ELR (cell line): ENCODE measurements around the gene KCNQ4.

Source experiments
- DNase-seq: peaks from one replicate; pipeline ENCODE4 v3.0.0-alpha.2; 2015; ENCODE audit warnings: low read depth

KCNQ4 gene

DNA sequence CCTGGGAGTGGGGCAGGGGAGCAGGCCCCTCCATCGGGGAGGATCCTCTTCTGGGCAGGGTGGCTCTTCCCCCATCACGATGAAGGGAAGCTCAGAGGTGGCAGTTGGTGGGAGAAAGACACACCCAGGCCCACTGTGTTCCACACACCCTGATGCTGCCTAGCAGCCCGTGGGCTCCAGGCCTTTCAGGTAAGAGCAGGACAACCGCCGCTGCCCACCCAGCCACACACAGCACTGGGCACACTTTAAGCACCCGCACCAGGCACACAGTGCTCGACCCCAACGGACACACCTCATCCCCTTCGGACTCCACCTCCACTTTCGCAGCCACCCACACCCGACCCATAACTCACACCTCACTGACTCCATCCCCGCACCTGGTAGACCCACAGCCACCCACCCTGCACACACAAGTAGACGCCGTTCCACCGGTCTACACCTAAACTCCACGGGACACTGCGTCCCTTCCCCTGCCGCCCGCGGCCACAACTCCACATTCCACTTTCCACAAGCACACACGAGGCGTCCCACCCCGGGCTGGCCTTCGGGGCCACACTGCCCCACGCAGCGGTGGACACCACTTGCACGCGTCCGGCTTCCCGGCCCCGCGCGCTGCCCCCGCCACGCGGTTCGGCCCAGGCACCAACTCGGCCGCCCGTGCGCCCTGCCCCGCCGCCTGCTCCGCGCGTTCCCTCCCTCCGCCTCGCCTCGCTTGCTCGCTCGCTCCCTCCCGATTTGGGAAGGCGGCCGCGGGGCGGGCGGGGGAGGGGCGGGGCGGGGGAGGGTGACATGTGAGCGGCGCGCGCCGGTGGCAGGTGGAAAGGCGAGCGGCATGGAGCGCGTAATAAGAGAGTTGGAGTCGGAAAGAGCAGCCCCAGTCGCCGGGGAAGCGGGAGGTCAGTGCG lies at the start of gene KCNQ4:
Gene KCNQ4 (plus strand): TSS at position 787 of the 905 bp plus-strand sequence. CDS start 307 bp downstream, outside the sequence.
- DNase-seq, result peak; percentile 37

DNA sequence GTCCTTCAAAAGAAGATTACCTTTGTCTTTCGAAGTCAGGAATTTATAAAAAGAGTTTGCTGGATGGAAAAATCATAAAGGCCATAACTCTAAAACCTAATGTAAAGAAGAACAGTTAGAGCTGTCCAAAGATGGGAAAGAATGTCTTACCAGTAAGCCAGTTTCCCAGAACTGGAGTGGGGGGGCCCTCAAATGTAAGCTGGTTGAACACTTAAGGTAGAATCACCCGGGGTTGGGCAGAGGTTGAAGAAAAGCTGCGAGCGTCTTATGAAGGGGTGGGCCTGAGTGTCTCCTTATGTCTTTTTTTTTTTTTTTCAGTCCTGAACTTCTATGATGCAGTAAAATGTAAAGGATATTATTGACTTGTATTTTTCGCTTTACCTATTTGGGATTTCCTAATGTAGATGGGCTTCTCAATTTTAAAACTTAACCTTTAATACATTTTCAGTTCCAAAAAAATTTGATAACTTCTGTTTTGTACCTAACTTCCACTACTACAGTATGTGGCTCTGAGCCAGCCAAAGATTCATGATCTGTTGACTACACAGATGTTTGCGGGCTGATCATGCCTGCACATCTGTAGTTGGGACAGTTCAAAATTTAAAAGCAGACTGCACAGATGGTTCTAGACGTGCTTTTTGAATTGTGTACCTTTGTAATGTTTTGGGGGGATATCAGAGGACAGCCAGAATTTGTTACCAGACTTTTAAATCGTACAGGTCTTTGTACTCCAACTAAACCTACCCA lies 48.5 kb upstream of the KCNQ4 start:
- DNase-seq, result no peak

DNA sequence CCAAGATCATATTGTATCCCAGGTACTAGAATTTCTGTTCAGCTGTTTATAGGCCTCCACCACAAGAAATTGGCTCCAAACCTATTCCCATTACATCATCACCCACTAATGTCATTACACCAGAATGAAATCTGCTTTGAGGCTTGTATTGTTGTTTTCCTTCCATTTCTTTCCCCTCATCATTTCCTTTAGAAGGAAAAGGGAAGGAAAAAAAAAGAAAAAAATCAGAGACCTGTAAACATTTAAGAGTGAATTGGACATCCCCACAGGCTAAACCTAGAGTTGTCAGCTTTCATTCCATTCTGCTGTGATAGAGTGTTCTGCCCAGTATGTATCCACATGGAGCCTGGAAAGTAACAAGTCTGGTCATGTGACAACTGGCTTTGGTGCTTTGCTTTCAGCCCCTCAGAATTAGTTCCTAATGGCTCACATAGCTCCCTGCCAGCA lies 47.5 kb upstream of the KCNQ4 start:
- peak; percentile 45 for DNase-seq

DNA sequence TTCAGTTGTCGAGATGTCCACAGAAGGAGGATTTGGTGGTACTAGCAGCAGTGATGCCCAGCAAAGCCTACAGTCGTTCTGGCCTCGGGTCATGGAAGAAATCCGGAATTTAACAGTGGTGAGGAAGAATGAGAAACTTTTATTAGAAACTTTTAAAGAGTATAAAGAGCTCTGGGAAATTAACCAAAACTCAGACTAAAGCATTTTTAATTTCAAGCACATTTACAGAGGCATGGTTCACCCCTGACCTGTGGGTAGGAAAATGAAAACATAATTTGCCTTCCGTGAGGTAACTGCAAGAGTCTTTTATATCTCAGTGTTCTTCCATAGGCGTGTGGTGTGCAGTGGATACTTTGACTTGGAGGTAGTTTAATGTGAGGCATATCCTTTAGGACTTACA lies 44.8 kb upstream of the KCNQ4 start:
- DNase-seq, result no peak

DNA sequence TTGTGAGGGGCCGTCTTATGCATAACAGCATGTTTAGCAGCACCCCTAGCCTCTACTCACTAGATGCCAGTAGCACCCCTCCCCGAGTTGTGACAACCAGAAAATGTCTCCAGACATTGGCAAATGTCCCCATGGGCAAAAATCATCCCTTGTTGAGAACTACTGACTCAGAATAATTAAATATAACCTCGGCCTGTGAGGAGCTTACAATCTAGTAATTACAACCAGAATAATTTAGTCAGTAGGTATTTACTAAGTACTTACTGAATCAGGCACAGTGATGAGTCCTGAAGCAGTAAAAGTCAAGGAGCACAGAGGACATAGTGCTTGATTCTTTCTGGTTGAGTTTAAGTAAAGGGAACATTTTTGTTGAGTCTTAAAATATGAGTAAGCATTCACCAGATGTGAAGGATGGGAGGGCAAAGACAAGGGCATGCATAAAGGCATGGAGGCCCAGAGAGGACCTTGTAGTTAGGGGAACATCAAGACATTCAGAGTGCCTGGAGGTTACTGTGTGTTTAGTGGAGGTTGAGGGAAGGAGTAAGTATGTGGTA lies 44.1 kb upstream of the KCNQ4 start:
- DNase-seq, result no peak

DNA sequence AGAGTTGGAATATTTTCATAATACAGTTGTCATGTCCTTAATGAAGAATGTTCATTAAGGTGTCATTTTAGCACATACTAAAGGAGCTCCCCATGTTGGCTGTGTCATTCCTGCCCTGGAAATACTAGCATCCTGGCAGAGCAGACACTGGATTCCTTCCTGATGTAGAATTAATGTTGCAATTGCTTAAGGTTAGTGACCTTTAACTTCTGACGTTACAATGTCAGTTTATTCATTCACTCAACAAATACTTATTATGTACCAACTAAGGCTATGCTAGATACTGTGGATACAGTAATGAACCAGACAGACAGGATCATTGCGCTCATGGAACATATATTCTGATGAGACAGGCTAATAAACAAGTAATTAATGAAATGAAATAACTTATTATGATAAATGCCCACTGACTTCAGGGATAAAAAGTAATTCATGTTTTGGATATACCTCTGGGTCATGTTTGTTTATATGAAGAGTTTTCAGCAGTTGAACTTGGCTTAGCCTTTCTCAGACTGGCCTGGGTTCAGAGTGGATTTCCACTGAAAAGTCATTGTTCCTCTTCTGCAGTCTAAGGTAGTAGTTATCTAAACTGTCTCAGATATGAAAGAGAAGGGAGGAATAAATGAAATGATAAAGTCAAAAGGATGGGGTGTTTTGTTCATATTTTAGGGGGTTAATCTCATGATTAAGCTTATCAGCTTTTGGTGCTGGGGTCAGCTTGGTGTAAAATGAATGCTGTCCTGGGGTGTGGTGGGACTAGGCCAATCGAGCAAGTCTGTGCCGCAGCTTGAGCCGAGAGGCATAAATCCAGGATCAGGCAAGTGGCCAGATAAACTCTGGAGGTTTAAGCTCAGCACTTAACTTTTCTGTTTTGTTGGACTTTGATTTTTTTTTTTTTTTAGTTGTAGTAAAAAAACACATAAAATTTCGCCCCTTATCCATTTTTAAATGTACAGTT lies 43.3 kb upstream of the KCNQ4 start:
- no peak for DNase-seq

DNA sequence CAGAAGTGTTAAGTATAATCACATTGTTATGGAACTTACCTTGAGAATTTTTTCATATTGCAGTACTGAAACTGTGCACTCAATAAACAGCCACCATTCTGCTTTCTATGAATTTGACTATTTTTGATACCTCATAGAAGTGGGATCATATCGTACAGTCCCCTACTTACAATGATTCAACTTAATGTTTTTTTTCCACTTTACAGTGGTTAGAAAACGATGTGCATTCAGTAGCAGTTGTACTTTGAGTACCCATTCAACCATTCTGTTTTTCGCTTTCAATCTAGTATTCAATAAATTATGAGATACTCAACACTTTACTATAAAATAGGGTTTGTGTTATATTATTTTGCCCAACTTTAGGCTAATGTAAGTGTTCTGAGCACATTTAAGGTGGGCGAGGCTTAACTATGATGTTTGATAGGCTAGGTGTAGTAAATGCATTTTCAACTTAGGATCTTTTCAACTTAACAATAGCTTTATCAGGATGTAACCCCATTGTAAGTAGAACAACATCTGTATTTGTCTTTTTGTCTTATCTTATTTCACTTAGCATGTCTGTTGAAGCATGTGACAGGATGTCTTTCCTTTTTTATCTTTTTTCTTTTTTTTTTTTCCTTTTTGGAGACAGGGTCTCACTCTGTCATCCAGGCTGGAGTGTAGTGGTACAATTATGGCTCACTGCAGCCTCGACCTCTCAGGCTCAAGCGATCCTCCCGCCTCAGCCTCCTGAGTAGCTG lies 42.4 kb upstream of the KCNQ4 start:
- DNase-seq, result no peak

DNA sequence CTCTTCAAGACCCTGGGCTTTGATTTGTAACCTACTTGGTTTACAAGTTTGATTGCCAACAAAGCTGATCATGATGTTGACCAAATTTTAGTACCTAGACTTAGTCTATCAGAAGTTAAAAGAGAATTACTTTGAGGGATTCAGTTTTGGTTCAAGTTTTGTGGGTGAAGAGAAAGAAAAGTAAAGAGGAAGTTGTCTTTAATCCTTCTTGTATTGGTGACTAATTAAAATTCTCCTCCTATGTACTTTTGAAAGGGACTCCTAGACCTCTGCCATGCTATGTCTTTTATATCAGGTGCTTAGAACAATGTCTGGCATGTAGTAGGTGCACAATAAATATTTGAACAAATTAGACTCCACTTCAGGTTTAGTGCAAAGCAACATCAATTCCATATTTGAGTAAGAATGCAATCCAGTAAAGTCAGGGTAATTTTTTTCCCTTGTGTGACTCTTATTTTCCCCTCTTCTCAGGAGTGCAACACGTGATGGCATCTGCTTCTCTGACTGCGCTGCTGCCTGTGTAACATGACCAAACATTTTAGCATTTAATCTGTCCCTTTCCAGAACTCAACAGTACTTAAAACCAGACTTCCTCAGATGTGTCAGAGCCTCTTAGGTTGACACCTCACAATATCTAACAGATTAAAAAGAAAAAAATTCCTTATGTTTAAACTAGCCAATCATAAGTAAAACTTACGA lies 41.1 kb upstream of the KCNQ4 start:
- DNase-seq, result no peak

DNA sequence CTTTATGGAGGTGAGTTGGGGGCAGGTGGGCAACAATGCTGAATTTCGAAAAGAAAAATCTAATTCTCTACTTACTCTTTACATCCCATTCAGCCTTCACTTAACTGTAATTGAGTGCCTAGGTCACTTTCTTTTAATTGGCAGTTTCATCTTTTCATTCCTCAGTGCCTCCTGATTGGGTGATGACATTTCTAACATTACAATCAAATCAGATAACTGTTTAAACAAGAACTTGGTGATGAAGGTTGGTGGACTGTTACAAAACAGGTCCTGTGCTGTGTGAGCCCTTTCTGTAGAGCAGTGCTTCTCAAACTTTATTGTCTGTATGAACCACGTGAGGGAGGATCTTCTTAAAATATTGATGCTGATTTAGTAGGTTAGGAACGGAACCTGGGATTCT lies 40.1 kb upstream of the KCNQ4 start:
- no peak for DNase-seq

DNA sequence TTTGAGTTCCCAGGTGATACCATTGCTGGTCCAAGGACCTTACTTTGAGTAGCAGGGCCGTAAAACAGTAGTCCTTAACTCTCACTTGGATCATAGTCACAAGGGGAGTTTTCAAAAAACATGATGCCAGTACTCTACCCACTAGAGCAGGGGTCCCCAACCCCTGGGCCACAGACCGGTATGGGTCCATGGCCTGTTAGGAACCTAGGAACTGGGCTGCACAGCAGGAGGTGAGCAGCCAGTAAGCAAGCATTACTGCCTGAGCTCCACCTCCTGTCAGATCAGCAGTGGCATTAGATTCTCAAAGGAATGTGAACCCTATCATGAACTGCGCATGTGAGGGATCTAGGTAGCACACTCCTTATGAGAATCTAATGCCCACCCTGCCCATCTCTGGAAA lies 39.7 kb upstream of the KCNQ4 start:
- DNase-seq, result no peak

DNA sequence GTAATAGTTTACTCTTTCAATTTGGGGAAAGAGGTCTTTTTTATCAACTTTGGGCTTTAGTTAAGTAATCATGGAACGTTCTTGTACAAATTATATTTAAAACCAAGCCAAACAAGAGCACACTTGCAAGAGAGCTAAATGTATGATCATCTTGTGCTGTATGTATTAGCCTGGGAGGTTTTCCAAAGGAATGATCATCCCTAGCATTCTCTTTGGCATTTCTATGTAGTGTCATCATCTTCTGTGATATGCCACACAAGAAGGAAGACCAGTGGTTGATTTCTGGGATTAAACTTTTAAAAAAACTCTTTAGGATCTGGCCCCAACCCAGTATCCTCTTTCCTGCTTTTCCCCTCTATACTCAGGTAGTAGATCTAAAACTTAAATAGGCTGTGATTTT lies 38.4 kb upstream of the KCNQ4 start:
- no peak for DNase-seq

DNA sequence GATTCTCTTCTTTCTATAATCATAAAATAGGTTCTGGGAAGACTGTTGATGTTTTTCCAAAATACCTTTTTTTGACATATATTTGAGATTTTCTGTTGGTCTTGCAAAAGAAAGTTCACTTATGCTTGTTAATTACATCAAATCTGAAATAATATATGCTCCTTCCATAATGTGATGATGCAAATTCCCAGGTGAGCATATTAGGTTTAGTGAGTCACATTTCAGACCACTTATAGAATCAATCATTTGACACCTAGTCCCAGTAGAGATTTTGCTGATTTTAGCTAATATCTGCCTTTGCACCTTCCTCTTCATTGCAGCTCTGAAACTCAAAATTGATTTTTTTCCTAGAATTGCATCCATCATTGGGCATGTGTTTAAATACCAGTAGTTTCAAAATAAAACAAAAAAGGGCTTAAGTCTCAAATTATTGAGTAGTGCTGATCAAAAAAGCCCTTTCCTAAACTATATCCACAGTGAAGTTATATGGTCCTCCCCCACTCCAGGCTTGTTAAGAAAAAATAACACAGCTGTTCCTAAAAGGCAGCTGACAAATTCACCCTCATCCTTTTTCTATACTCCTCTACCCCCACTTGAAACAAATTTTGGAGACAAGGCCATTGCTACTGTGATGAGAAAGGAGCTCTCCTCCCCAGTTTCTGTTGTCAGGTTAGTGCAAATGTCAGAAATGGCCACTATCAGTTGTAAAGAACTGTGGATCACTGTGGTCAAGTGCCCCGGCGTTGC lies 37.1 kb upstream of the KCNQ4 start:
- DNase-seq, result no peak

DNA sequence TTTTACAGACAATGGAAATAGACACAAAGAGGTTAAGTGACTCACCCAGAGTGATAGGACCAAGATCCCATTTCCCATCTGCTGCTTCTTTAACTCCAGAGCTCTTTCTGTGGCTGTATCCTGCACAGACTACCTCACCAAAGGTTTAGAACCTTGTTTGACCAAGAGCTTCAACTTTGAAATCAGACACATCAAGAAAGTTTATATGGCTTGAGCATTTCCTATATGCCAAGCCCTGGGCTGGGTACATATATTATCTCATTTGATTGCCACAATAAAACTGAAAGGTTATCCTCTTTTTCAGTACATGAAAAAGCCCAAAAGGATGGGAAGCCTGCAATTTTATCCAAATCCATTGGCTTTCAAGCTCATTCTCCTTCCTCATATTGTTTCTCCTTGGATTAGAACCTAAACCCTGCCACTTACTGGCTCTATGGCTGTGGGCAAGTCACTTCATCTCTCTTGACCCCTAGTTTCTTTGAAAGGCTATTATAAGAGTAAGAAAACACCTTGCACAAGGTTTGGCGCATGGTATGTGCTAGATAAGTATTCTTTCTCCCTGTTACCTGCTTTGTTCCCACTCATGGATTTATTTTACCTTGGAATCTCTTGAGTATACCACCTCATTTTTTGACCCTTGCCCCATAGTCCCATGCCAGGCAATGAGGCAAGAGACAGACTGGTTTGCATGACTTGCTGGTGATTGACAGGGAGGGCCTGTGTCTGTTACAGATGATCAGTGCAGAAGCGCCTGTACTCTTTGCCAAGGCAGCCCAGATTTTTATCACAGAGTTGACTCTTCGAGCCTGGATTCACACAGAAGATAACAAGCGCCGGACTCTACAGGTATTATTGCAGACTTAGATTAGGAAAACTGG lies 34.5 kb upstream of the KCNQ4 start:
- no peak for DNase-seq

DNA sequence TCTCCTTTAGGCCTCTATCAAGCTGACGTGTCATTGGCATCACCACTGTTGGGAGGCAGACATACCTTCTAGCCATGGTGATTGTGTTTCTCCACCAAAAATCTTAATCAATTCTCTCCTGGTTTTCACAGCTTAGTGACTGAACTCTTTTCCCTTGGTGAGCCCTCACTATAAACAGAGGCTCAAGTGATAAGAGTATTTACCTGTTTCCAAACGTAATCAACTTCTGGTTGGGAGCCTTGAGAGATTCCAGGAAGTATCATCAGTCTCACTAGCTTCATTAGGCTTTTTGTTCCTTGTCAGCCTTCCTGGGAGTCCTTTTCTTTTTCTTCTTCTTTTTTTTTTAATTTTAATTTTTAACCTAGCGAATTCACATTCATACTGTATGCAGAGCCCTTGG lies 33.8 kb upstream of the KCNQ4 start:
- DNase-seq, result no peak

DNA sequence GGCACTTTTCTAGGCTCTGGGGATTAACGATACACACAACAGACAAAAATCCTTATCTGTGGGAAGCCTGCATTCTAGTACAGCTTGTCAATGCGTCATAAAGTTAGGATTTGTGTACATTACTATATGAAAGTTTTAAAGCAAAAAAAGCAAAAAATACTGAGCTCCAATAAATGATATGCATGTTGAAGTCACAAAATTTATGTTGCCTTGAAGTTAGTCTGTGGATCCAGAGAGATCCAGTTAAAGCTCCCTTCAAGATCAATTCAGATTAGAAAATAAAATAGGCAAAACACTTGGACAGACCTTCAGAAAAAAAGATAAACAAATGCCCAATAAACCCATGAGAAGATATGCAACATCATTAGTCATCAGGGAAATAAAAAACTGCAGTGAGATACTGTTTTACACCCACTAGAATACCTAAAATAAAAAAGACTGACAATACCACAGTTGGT lies 33.1 kb upstream of the KCNQ4 start:
- DNase-seq, result peak; percentile 56

DNA sequence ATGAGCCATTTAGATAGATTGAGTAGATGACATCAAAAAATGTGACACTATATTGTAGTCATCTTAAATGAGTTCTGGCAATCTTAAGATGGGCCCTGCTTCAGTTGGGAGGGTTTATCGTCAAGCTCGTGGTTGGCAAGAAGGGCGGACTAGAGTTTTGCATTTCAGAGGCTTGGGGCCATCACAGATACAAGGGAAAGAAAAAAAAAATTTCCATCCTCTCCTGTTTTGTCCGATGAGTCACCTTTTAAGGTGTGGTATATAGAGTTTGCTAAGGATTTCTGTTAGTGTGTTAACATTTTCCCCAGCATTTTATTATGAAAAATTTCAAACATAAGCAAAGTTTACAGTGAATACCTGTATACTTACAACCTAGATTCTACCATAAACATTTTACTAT lies 31.8 kb upstream of the KCNQ4 start:
- DNase-seq, result no peak

DNA sequence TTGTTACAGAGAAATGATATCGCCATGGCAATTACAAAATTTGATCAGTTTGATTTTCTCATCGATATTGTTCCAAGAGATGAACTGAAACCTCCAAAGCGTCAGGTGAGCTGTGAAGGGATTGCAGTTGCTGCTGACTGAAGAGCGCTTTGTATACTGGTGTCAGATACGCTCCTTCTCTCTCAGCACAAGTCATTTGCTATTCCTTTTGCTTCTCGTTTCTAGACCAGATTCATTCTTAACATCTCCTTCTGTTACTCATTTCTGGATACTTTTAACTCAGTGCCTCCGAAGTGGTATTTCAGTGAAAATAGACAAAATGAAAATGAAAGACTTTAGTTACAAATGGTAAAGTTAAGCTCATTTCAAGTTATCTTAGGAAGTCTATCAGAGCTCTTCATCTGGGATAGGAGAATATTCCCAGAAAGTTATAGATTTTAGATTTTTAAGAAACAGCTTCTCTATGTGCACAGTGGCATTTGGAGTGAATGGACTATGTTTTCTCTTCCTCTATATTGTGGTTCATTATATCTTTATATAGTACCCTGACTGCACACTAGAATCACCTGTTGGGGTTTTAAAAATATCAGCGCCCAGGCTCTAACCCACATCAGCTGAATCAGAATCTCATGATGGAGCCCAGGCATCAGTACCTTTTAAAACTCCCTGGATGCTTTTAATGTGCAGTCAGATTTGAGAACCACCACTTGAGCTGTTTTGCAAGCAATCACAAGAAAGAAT lies 30.3 kb upstream of the KCNQ4 start:
- DNase-seq, result no peak

DNA sequence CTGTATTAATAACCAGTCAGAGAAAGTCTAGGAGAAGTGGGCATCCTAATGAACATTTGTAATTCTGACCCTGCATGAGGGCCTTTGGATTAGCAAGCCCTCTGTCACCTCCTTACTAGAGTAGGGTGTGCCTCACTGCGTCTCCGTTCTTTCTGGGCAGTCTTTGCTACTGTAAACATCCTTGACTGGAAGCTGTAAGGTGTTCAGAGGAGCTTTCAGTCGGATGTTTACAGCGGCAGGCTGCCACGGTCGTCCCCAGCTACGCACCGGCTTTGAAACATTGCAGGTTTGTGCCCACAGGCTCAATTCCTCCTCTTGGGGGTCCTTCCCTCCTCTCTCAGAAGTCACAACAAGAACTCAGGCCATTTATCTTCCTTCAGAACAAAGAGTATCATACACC lies 29.4 kb upstream of the KCNQ4 start:
- no peak for DNase-seq
